Medulla oblongata (tissue), 1 donor: ENCODE results near the gene DUSP7.

ENCODE experiments used
- DNase-seq: peaks from one replicate; pipeline ENCODE4 v3.0.0-alpha.2; 2015; ENCODE audit errors: extremely low spot score

The DUSP7 gene

DNA sequence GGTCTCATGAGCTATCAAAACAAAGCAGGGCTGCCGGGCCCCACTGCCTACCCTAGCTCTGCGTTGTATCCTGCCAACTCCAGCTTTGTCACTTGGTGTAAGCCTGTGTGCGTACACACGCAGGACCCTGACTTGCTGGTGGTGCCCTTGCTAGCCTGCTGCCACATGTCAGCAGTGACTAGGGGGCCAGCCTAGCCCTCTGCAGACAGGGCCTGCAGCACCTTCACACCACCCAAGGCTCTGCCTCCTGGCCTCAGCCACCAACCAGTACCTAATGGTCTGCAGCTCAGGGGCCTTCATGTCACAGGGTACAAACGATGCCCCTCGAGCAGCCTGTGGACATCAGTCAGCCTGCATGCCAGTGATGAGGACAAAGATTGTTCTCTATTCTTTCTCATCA, 30.1 kb upstream of the DUSP7 start:
- no peak for DNase-seq

DNA sequence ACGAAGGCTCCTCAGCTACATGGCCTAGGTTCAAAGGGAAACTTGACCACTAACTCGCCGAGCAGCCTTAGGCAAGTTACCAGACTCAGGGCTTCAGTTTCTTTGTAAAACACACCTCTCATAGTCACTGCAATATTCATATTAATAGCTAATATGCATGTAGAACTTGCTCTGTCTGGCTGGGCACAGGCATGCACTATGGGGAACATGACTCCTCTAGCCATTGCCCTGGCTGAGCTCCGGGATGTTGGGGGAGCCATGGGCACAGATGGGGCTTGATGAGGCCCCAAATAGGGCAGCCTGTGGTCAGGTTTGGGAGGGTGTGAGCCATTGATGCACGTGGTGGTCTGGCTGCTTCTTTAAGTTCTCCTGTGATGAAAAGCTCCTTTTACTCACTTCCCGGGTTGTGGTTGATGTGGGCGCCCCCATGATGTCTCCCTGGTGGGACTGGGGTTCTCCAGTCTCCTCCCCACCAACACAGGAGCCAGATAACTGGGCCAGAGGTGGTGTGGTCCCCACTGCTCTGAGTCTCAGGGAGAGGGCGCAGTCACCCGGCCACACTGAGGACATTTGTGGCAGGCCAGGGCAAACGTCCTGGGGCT, 29.4 kb upstream of the DUSP7 start:
- no peak for DNase-seq

DNA sequence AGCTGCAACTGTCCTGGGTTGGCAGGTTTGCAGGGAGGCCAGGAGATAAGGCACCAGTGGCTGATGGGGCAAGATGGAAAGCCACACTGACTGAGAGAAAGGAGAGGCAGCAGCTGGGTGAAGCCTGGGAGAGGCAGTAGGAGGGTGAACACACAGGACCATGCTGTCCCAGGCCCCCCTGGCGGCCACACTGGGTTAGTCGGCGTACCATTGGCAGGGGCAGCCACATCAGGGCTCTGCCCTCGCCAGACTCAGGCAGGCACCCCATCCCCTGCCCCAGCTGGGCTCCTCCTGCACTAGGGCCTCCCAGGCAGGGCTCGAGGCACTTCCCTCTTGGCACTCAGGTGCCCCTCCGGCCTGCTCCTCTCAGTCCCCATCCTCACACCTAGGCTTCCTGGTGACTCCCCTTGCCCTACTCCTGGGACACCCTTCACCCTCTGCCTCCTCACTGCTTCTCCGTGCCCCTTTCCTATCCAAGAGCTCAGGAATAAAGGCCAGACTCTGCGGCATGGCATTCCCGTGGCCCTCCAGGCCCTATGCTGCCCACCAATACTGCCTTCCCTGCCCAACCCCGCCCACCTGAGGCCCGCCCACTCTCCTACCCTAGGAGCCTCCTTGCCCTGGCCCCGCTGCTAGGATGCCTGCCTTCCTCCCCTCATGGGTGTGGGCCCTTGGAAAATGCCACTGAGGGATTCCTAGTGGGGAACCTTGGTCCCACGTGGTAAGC, 28.7 kb upstream of the DUSP7 start:
- no peak for DNase-seq

- DNase-seq, result no peak
These were observed 28.0 kb upstream of the DUSP7 start for GRCh38 chr3:52084216-52084945.

DNA sequence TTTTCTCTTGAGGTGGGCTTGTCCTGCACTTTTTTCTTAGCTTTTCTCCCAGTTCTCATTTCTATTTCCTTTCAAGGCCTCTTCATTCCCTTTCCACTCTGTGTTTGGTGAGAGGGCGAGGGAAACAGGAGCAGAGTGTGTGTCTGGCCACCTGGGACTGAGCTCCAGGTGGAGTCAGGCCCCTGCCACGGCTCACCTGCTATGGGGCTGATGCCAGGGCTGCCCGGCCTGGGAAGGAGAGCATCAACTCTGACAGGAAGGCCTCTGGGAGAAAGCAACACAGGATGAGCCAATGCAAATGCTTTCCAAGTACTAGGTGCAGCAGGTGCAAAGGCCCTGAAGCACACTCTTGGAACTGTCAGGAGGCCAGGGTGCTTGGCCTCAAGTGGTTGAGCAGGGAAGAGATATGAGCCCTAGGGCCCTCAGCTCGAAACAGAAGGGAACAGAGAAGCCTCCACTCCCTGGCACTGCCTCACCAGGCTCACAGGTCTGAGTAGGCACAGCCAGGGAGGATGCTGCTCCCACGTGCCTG, 27.3 kb upstream of the DUSP7 start:
- no peak for DNase-seq

DNA sequence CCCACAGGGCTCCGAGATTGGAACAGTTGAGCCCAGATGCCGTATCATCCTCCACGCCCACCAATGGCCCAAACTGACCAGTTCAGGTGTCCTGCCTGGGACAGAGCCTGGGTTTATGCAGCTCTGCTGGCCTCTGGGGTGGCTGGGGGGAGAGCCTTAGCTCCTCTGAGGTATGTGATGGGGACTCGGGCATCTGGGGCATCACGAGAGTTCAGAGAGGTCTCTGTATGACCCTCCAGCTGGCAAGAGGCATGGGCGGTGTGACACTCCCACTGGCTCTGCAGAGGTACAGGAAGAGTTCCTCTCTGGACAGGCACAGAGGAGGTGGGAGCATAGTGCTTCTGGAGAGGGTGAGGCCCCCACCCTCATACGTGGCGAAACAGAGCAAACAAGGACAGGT, 26.6 kb upstream of the DUSP7 start:
- DNase-seq, result no peak

DNA sequence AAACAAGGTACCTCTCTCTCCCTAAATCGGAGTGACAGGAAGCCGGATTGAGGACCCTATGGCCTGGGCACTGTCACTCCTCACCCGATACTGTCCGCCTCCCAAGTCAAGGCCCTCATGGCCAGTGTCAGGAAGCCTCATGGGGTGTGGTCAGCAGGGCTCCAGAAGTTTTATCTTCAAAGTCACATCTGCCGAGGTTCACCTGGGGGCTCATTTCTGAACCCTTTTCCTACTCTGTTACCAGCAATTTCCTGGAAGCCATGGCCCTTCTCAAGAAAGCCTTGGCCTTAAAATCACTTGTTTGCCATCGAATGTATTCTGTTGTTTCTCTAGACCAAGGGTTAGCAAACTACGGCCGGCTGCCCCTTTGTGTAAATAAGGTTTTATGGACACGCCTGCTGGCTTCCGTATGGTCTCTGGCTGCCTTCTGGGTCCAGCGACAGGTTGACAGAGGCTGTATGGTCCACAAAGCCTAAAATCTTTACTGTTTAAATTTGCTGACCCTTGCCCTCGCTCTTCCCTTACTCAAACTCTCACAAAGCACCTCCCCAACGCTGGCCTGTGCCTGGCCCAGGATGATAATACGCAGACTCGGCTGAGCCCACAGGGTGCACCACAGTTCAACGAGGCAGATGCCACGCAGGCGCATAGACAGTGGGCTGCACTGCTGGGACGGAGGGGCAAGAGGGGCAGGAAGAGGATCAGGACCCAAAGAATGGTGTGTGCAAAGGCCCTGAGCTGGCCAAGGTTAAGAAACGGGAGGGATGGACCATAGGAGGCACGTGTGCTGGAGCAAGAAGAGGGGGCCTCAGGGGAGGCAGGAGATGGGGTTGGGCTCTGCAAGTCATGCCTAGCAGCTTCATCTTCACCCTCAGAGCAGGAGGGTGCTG, 24.7 kb upstream of the DUSP7 start:
- DNase-seq, result no peak

- DNase-seq, result no peak
These were observed 23.6 kb upstream of the DUSP7 start for GRCh38 chr3:52079958-52080357.

DNA sequence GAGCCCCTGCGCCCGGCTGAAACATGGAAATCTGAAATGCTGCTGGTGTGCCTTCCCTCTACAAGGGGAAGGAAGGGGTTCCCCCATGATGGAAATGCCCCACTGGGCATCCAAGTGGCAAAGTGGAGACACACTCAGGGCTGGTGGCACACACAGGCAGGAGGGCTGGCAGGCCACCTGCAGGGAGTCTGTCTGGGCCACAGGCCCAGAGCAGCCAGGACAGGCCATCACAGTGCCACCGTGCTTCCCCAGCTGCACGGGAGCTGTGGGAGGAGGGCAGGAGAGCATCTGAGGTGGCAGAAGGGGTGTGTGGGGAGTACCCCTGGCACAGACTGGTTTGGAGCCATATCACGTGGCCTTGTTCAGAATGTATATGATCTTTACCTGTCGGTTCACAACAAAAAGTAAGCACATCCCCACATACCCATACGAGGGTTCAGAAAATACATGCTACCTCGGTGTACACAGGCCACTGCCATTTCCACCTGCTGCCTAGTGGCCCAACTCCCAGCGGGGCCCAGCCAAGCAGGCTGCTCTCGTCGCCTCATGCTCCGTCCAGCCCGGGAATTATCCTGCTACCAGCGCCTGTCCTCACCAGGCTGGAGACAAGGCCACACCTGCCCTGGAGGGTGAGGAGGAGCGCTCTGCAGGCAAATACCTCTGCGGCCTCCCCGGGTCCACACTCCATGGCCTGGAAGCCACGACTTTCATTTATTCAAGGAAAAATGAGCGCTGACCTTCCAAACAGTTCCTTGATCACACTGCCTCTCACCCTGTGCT, 22.6 kb upstream of the DUSP7 start:
- DNase-seq, result no peak

GRCh38 chr3:52077925-52078324, 21.6 kb upstream of the DUSP7 start:
- no peak for DNase-seq

GRCh38 chr3:52076896-52077780, 20.8 kb upstream of the DUSP7 start:
- DNase-seq, result peak; percentile 30

DNA sequence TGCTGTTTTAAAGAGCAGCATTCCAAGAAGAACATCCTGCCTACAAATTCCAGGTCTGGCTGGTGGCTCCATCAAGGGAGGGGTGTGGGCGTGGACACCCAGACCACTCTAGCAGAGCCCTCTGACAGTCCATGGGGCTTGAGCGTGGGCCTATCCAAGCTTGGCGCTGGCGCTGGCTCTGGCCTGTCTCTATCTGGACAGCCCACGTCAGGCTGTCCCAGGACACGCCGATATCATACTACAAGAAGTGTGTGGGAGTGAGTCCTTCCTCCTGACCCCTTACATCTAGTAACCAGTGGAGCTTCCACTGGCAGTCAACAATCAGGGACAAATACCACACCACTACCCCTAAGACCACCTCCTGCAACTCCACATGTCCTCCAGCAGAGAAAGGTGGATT, 17.1 kb upstream of the DUSP7 start:
- DNase-seq, result no peak

DNA sequence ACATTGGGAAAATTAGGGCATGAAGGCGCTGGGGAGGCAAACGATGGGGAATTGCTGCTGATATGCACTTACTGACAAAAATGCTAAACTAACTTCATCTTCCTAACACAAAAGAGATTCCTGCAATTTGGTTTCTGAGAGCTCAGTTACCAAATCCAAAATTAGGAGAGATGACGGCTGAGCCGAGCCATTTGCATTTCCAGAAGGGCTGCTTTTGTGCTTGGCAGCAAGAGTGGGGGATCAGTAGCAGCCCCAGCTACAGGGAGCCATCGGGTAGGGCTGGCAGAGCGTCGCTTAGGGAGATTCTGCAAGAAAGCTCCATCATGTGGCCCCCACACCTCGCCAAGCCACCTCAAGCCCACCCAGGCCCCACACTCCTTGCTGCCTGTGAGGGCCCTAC, 16.1 kb upstream of the DUSP7 start:
- no peak for DNase-seq

DNA sequence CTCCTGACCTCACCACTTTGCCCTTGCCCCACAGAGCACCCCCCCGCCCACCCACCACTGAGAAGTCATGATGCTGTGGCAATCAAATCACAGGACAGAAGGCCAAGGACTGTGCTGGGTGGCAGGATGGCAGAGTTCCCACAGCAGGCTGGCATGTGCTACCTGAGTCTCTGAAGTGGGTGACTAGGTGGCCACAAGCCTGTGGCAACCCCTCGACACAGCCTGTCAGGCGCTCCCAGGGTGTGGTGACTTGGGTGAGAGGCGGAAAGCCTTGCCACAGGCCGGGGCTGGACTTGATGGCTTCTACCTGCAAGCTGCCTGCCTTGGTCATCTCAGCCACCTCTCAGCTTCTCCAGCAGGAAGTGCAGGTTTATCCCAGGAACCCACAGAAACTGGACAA, 15.6 kb upstream of the DUSP7 start:
- no peak for DNase-seq

DNA sequence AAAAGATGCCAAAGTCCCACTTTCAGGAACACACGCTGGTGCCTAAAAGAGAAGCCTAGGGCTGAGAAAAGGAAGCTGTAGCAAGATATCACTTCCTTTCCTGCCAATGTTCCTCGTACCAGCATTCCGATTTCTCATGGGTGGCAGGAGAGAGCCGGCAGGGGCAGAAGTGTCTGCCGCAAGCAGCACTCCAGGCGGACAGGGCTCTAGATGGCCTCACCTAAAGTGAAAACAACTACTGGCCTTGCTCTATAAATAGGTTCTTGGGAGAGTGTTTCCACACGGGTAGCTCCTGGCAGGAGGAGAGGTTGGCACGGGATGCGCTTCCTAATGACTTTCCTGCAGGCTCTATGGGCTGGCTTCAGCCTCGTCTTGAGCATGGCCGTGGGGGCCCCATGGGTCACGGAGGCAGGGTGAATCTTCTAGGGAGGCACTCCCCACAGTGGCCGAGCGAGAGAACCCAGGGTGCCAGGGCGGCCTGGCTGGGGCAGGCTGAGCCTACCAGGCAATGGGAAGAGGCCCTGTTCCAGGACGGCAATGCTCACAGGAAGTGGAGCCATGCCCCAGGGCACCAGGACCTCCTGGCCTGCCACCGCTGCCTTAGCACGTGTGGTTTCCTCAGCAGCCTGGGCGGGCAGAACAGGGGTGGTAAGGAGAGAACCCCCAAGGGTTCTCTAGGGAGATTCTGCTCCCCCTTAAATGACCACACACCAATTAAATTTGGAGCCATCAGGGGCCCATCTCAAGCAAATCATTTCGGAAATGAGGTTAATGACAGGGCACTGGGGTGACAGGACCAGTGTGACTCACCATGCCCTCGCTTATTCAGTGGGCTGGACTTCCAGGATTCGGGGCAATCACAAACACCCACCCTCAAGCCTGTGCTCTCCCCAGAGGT, 14.6 kb upstream of the DUSP7 start:
- peak; percentile 59 for DNase-seq

DNA sequence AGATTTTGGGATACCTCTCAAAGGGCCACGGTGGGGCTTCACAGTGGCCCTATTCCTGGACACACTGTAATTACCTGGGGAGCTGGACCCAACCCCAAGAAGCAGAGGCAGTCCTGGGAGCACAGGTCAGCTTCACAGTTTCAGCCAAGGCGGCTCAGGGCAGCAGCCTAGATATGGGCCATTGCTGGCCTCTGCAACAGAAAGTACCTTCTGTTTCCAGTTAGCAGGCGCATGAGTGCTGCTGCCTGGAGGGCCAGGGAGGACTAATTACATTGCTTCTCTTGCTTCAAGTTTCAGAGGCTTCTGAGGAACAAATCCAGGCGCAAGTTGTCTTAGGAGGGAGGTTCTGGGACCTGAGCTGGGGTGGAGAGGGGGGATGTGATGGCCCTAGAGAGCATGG, 13.5 kb upstream of the DUSP7 start:
- DNase-seq, result no peak

GRCh38 chr3:52069135-52069534, 12.8 kb upstream of the DUSP7 start:
- no peak for DNase-seq

- DNase-seq, result no peak
These were observed 12.4 kb upstream of the DUSP7 start for GRCh38 chr3:52068730-52069129.

DNA sequence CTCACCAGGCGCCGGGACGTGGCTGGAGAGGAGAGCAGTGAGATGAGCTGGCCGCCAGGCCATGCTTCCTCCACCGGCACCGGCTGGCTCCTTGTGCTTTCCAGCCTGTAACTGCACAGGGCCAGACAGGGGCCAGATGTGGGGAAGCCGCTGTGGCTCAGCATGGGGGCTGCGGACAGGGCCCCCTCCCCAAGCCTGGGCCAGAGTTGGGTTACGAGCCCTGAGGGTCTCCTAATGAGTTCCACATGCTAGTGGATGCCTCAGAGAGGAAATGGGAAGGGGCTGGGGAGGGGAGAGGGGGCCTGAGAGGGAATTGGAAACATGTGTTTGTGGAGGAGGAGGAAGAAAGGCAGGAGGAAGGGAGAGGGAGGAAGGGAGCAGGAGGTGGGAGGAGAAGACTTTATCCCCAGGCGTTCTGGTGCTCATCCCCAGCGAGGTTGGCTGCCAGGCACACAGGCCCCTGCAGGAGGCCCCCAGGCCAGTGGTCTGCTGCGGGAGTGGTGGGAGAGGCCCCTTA, 11.7 kb upstream of the DUSP7 start:
- no peak for DNase-seq
